ENCODE results near the gene YY1. TPM values are rescaled to one million over a fixed set of nuclear protein-coding genes. Genes with fewer than 3 reads are reported as not detected.

The YY1 gene
- total RNA-seq, 4 donors from 2014 or later, result 50.8 to 61.3 (median 58.6) TPM

DNA sequence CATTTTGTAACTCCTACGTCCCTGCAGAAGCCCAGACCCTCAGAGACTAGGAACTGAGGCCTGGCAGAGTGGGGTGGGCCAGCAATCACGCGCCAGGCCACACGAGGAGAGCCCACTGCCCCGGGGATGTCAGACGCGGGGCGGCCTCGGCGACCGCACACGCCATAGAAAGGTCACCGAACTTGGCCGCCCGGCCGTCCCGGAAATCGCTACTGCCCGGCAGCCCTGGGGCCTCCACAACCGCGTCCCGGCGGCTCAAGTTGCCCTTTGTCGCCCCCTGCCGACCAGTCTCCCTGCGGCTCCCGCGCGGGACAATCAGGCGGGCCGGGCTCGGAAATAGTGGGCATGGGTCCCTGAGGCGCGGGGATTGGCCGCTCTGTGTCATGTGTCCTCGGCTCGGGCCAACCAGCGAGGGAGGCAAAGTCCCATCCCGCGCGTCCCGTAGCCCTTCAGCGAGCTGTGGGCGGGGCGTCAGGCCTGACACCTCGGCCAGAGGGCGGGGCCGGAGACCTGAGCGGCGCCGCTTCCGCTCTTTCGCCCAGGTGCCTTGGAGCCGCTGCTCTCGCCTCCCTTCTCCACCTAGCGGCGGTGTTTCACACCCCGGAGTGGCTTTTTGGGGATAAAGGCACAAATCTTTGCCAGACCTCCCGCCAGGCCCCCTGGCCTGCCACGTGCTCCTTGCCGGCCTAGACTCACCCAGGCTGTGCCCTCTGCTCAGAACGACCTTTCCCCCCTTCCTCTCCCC, 46.1 kb upstream of the YY1 start:
- H3K4me3 ChIP-seq, result peak overlapping the region in 3 of 4 donors; percentile 25 to 52 (median 27)
- H3K9me3 ChIP-seq, result no peaks in the 10 kb centered on the region
- peak overlapping the region; percentile 85 to 95 (median 89) for H3K27ac ChIP-seq
- intact Hi-C loops (cut with DNase I; ENCODE audit: low total_unique reads), result loop anchor here (5.0 kb wide), 1 partner anchor 211 kb away; no protein-coding TSS in a partner anchor
- WGBS, 2 donors (ENCODE audit: low coverage in 1 of 2), result 1% methylated on average over 55 of the region's 62 CpGs; no CpG with 5 or more reads in 1 of the 2 donors
- no peaks in the 10 kb centered on the region for H3K36me3 ChIP-seq
- no peaks in the 10 kb centered on the region for H3K27me3 ChIP-seq
- TF ChIP-seq POLR2AphosphoS5 (IDR thresholded peaks at IDR 0.05), result peak; percentile 40 to 55 (median 44)
- TF ChIP-seq, protein P1, sequence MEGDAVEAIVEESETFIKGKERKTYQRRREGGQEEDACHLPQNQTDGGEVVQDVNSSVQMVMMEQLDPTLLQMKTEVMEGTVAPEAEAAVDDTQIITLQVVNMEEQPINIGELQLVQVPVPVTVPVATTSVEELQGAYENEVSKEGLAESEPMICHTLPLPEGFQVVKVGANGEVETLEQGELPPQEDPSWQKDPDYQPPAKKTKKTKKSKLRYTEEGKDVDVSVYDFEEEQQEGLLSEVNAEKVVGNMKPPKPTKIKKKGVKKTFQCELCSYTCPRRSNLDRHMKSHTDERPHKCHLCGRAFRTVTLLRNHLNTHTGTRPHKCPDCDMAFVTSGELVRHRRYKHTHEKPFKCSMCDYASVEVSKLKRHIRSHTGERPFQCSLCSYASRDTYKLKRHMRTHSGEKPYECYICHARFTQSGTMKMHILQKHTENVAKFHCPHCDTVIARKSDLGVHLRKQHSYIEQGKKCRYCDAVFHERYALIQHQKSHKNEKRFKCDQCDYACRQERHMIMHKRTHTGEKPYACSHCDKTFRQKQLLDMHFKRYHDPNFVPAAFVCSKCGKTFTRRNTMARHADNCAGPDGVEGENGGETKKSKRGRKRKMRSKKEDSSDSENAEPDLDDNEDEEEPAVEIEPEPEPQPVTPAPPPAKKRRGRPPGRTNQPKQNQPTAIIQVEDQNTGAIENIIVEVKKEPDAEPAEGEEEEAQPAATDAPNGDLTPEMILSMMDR (IDR thresholded peaks at IDR 0.05), result peak; percentile 75 to 98 (median 89)
- TF ChIP-seq POLR2A (IDR thresholded peaks at IDR 0.05), result peak; percentile 33
- no peak for TF ChIP-seq EP300 (IDR thresholded peaks at IDR 0.05; ENCODE audit: low read depth)
- peaks cover 5 to 30% (median 22%) of the 10 kb centered on the region in 4 donors for H3K4me1 ChIP-seq
- DNase-seq, result peak; percentile 100
- in situ Hi-C loops (cut with MboI; ENCODE audit: low pct_ligation_motif_present in 1 of 4, low pct_unique_long_range_greater_than_20kb in 1 of 4, low sequenced_read_pairs in 3 of 4), result loop anchor here in 2 of 4 donors (25.0 kb wide), 1 partner anchor 206 kb away; no protein-coding TSS in a partner anchor

DNA sequence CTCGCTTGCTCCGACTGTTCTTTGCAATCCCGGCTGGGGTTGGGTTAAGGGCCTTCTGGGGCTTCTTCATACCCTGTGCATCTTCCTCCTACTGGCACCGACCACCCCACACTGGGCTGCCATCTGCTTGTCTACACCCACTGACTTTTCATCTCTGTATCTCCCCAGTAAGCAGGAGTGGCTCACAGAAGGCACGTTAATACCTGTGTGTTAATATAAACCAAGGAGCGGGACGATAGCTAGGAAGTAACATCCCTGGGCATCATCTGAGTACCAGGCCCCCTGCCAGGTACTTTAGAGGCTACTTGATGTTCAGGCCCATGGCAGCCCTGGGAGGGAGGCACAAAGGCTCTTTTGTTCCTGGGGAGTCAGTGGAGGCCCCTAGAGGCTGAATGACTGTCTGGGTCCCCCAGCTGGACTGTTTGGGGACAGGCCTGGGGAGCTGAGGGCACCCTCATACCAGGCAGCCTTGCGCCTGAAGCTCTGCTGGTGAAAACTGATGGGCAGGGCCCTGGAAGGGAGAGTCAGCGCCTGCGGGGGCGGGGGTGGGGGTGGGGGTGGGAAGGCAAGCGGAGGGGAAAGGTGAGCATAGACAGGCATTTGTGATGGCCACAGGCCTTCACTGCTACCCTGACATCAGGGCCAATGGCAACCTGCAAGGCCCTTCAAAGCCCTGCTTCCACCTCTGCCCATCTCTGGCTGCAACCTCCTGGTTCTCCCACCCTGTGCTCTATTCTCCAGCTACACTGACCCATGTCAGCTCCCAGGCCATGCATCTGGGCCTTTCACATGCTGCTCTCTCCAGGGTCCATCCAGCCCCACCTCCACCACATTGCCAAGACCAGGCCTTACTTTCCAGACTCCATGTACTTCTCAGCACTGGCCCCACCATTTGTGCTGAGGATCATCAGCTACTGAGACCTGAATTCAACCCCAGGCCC, 45.3 kb upstream of the YY1 start:
- in situ Hi-C loops (cut with MboI; ENCODE audit: low pct_ligation_motif_present in 1 of 4, low pct_unique_long_range_greater_than_20kb in 1 of 4, low sequenced_read_pairs in 3 of 4) (loop anchor here in 2 of 4 donors (25.0 kb wide), 1 partner anchor 206 kb away; no protein-coding TSS in a partner anchor), intact Hi-C loops (cut with DNase I; ENCODE audit: low total_unique reads) (loop anchor here (5.0 kb wide), 1 partner anchor 211 kb away; no protein-coding TSS in a partner anchor)
- TF ChIP-seq EP300 (IDR thresholded peaks at IDR 0.05; ENCODE audit: low read depth), result no peak
- no peak for TF ChIP-seq POLR2A (IDR thresholded peaks at IDR 0.05)
- TF ChIP-seq, protein P1 (IDR thresholded peaks at IDR 0.05), result no peak
- TF ChIP-seq POLR2AphosphoS5 (IDR thresholded peaks at IDR 0.05), result no peak
- Histone ChIP-seq H3K4me1 (peaks cover 5 to 22% (median 15%) of the 10 kb centered on the region in 4 donors), H3K4me3 (peak overlapping the region in 3 of 4 donors; percentile 24 to 52 (median 27)), H3K27ac (peak overlapping the region; percentile 77 to 95 (median 88)), H3K36me3 (no peaks in the 10 kb centered on the region), H3K9me3 (no peaks in the 10 kb centered on the region), H3K27me3 (no peaks in the 10 kb centered on the region)
- 47 to 58% methylated on average over 4 to 9 of the region's 12 CpGs for WGBS, 2 donors (ENCODE audit: low coverage in 1 of 2)
- DNase-seq, result no peak

DNA sequence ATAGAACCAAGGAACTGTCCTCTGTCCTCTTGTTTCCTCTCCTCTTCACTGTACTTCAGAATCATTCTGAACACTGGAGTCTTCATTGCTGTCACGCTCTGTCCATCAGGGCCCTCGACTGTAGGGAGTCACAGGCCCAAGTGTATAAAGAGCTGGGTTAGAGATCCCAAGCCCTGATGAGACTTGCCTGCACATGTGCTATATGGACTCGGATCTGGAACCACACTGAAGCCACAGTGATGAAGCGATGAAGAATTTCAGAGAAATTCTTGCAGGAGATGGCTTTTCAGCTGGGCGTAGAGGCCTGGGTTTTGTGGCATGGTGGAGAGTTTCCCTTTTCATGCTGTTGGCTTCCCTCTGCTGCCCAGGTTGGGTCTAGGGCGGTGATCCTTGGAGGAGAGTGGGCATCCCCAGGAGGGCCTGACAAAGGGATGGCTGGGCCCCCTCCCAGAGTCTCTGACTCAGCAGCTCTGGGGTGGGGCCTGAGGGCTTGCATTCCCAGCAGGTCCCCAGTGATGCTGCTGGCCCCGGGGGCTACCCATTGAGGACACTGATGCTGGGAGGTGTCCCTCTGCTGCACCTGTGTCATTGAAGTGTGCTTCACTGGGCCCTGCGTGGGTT, 39.6 kb upstream of the YY1 start:
- Histone ChIP-seq H3K4me1 (no peaks in the 10 kb centered on the region), H3K36me3 (no peaks in the 10 kb centered on the region), H3K4me3 (no peak overlapping the region), H3K27ac (no peak overlapping the region), H3K9me3 (no peaks in the 10 kb centered on the region), H3K27me3 (no peaks in the 10 kb centered on the region)
- DNase-seq, result no peak
- no peak for TF ChIP-seq POLR2A (IDR thresholded peaks at IDR 0.05)
- TF ChIP-seq POLR2AphosphoS5 (IDR thresholded peaks at IDR 0.05), result no peak
- TF ChIP-seq EP300 (IDR thresholded peaks at IDR 0.05; ENCODE audit: low read depth), result no peak
- TF ChIP-seq, protein P1 (IDR thresholded peaks at IDR 0.05), result no peak
- intact Hi-C loops (cut with DNase I; ENCODE audit: low total_unique reads) (no loop called here), in situ Hi-C loops (cut with MboI; ENCODE audit: low pct_ligation_motif_present in 1 of 4, low pct_unique_long_range_greater_than_20kb in 1 of 4, low sequenced_read_pairs in 3 of 4) (loop anchor here in 2 of 4 donors (25.0 kb wide), 1 partner anchor 212 kb away; no protein-coding TSS in a partner anchor)
- WGBS, 2 donors (ENCODE audit: low coverage in 1 of 2), result 97 to 100% methylated on average over 1 to 8 of the region's 8 CpGs
